H1 (cell line): ENCODE measurements around the gene CD79A. TPM values are rescaled to one million over a fixed set of nuclear protein-coding genes. Genes with fewer than 3 reads are reported as not detected.
A peak's percentile ranks its signal among the peaks of the same experiment; 100 is the strongest.

Source experiments
- CTCF ChIA-PET: fragments of 300-600 bp; sonication (Branson Sonifier 250); formaldehyde crosslinking; loops from one replicate; lab custom pipeline; 2021; ENCODE audit not compliant: partially characterized antibody; lab: Charles Lee
- POLR2A ChIA-PET: fragments of 300-600 bp; sonication (Branson Sonifier 250); formaldehyde crosslinking; loops from one replicate; lab custom pipeline; 2021; ENCODE audit warnings: inconsistent platforms; ENCODE audit not compliant: partially characterized antibody; lab: Charles Lee
- DNase-seq, 2 experiments: peaks; one replicate each; pipeline versions ENCODE4 v3.0.0 to v3.0.0-alpha.2; 2010 to 2022; ENCODE audit warnings: low spot score in 2 of 2, low read depth in 1 of 2, mixed read lengths in 1 of 2
- FAIRE-seq: peaks from 2 replicates; lab custom pipeline; 2011; peaks lifted over from hg19 to GRCh38; lab: Jason Lieb, UNC
- H2AFZ ChIP-seq: 2 replicates; pipeline ENCODE4 v1.8.1; 2012; ENCODE audit warnings: low read length, inconsistent platforms
- H2AK5ac ChIP-seq: 2 replicates; pipeline ENCODE4 v1.6.1; 2013; ENCODE audit warnings: low read depth, low read length
- H2BK120ac ChIP-seq: replicated peaks from 2 replicates; pipeline ENCODE3; 2013; ENCODE audit warnings: low read depth, low read length, inconsistent platforms
- H2BK12ac ChIP-seq: 2 replicates; pipeline ENCODE4 v1.6.1; 2013; ENCODE audit warnings: low read depth, low read length
- H2BK15ac ChIP-seq: 2 replicates; pipeline ENCODE4 v1.6.1; 2013; ENCODE audit warnings: low read length
- H2BK20ac ChIP-seq: 2 replicates; pipeline ENCODE4 v1.6.1; 2013; ENCODE audit warnings: low read length
- H2BK5ac ChIP-seq: 2 replicates; pipeline ENCODE4 v1.6.1; 2013; ENCODE audit warnings: low read depth, low read length
- H3K14ac ChIP-seq: 2 replicates; pipeline ENCODE4 v1.6.1; 2013; ENCODE audit warnings: inconsistent platforms; ENCODE audit not compliant: insufficient read length
- H3K18ac ChIP-seq: 2 replicates; pipeline ENCODE4 v1.6.1; 2013; ENCODE audit warnings: low read length; ENCODE audit errors: extremely low read depth
- H3K23ac ChIP-seq: 2 replicates; pipeline ENCODE4 v1.6.1; 2013; ENCODE audit warnings: inconsistent platforms; ENCODE audit not compliant: insufficient read length
- H3K23me2 ChIP-seq: 2 replicates; pipeline ENCODE4 v1.6.1; 2013; ENCODE audit warnings: low read depth, low read length
- H3K27ac ChIP-seq: 2 replicates; pipeline ENCODE4 v1.6.1; 2011; ENCODE audit warnings: low read depth, low read length, inconsistent platforms
- H3K27me3 ChIP-seq, 4 experiments: replicated peaks in 1 of 4; 1 replicate in 1 of 4; 2 replicates in 3 of 4; pipeline versions ENCODE4 v1.6.1 to v1.8.1; 2011 to 2013; ENCODE audit warnings: low read length in 3 of 4, mild to moderate bottlenecking in 3 of 4, inconsistent platforms in 2 of 4, mixed read lengths in 2 of 4, moderate library complexity in 1 of 4; ENCODE audit not compliant: control insufficient read depth in 3 of 4, insufficient read depth in 3 of 4; ENCODE audit errors: extremely low read depth in 1 of 4
- H3K36me3 ChIP-seq, 4 experiments: 2 replicates each; pipeline versions ENCODE4 v1.6.1 to v1.8.1; 2011 to 2013; ENCODE audit warnings: mild to moderate bottlenecking in 4 of 4, low read length in 3 of 4, moderate library complexity in 2 of 4, control low read depth in 1 of 4, inconsistent platforms in 1 of 4; ENCODE audit not compliant: insufficient read depth in 4 of 4, control insufficient read depth in 2 of 4
- H3K4ac ChIP-seq: replicated peaks from 2 replicates; pipeline ENCODE3; 2013; ENCODE audit warnings: low read length, low read depth, mixed read lengths, inconsistent platforms; ENCODE audit not compliant: insufficient read length
- H3K4me1 ChIP-seq, 4 experiments: replicated peaks in 1 of 4; 1 replicate in 1 of 4; 2 replicates in 3 of 4; pipeline versions ENCODE4 v1.6.1 to v1.8.1; 2011 to 2013; ENCODE audit warnings: low read length in 3 of 4, inconsistent platforms in 2 of 4, mixed read lengths in 1 of 4; ENCODE audit not compliant: insufficient read depth in 4 of 4, control insufficient read depth in 3 of 4
- H3K4me2 ChIP-seq, 2 experiments: 2 replicates each; pipeline versions ENCODE4 v1.6.1 to v1.8.1; 2011 to 2013; ENCODE audit warnings: low read depth in 2 of 2, low read length in 2 of 2, control low read depth in 1 of 2, inconsistent platforms in 1 of 2, mild to moderate bottlenecking in 1 of 2; ENCODE audit not compliant: insufficient read depth in 1 of 2
- H3K4me3 ChIP-seq, 4 experiments: fragments of 200-600, 300-600 bp in 1 of 4; sonication (generic), shearing (Covaris generic), sonication (Bioruptor Twin) in 1 of 4; 2 replicates each; pipeline versions ENCODE4 v1.5.1 to v1.8.1; 2011 to 2016; ENCODE audit warnings: low read length in 4 of 4, low read depth in 3 of 4, control low read depth in 2 of 4, inconsistent platforms in 2 of 4, mild to moderate bottlenecking in 2 of 4, mixed read lengths in 1 of 4, moderate library complexity in 1 of 4; ENCODE audit not compliant: insufficient read depth in 2 of 4; ENCODE audit errors: extremely low read depth in 1 of 4
- H3K56ac ChIP-seq: replicated peaks from 2 replicates; pipeline ENCODE3; 2013; ENCODE audit warnings: low read depth, mild to moderate bottlenecking, mixed read lengths, low read length, inconsistent platforms; ENCODE audit not compliant: insufficient read length
- H3K79me1 ChIP-seq: 2 replicates; pipeline ENCODE4 v1.6.1; 2013; ENCODE audit warnings: low read depth, low read length, control low read depth
- H3K79me2 ChIP-seq, 2 experiments: 2 replicates each; pipeline versions ENCODE4 v1.6.1 to v1.8.1; 2012 to 2013; ENCODE audit warnings: low read length in 2 of 2, mild to moderate bottlenecking in 2 of 2, inconsistent platforms in 1 of 2; ENCODE audit not compliant: insufficient read depth in 2 of 2, control insufficient read depth in 1 of 2
- H3K9ac ChIP-seq, 4 experiments: replicated peaks in 1 of 4; 1 replicate in 1 of 4; 2 replicates in 3 of 4; pipeline versions ENCODE4 v1.6.1 to v1.8.1; 2011 to 2013; ENCODE audit warnings: low read depth in 3 of 4, low read length in 3 of 4, control low read depth in 2 of 4, mild to moderate bottlenecking in 2 of 4, moderate library complexity in 2 of 4, inconsistent platforms in 1 of 4; ENCODE audit errors: extremely low read depth in 1 of 4
- H3K9me3 ChIP-seq, 2 experiments: 2 replicates each; pipeline versions ENCODE4 v1.6.1 to v1.8.1; 2012 to 2013; ENCODE audit warnings: mild to moderate bottlenecking in 2 of 2, moderate library complexity in 2 of 2, control low read depth in 1 of 2, inconsistent platforms in 1 of 2, low read depth in 1 of 2, low read length in 1 of 2, mixed read lengths in 1 of 2; ENCODE audit not compliant: insufficient read depth in 2 of 2
- H4K20me1 ChIP-seq, 2 experiments: replicated peaks in 1 of 2; 2 replicates each; pipeline versions ENCODE3 to v1.8.1; 2011 to 2013; ENCODE audit warnings: inconsistent platforms in 2 of 2, low read length in 2 of 2, mild to moderate bottlenecking in 1 of 2; ENCODE audit not compliant: insufficient read depth in 2 of 2, control insufficient read depth in 1 of 2
- H4K5ac ChIP-seq: 2 replicates; pipeline ENCODE4 v1.6.1; 2013; ENCODE audit warnings: low read length, low read depth, mixed read lengths, inconsistent platforms; ENCODE audit not compliant: insufficient read length
- H4K8ac ChIP-seq: 2 replicates; pipeline ENCODE4 v1.8.0; 2013; ENCODE audit warnings: mild to moderate bottlenecking, moderate library complexity, low read length, inconsistent platforms; ENCODE audit not compliant: insufficient read depth; ENCODE audit errors: extremely low read depth
- H4K91ac ChIP-seq: replicated peaks from 2 replicates; pipeline ENCODE3; 2013; ENCODE audit warnings: low read length, mixed read lengths, inconsistent platforms; ENCODE audit not compliant: insufficient read length
- CREB1 ChIP-seq: IDR thresholded peaks from 2 replicates; pipeline ENCODE4 v1.6.1; 2012; ENCODE audit warnings: inconsistent platforms
- KDM1A ChIP-seq: fragments of 200-600, 300-600 bp; sonication (generic); IDR thresholded peaks from 2 replicates; pipeline ENCODE4 v1.7.1; 2016; ENCODE audit warnings: mild to moderate bottlenecking, low read length, borderline replicate concordance
- WGBS, 2 experiments: shearing (Covaris generic) in 1 of 2; methylation state at CpG; one replicate each; pipeline versions ENCODE4 v1.1.6 to v1.1.7; 2013 to 2015; ENCODE audit warnings: low lambda C conversion rate in 2 of 2, mixed read lengths in 2 of 2, inconsistent platforms in 1 of 2, low coverage in 1 of 2, missing lambda C conversion rate in 1 of 2; ENCODE audit not compliant: insufficient replicate concordance in 2 of 2, insufficient coverage in 1 of 2, insufficient read length in 1 of 2; ENCODE audit errors: extremely low coverage in 1 of 2, missing lambda C conversion rate in 1 of 2; 5-methylcytosine and 5-hydroxymethylcytosine counted together
- polyA plus RNA-seq, 7 experiments: library from polyadenylated mRNA; depleted of rRNA in 3 of 7; stranded (reverse) in 5 of 7; unstranded in 2 of 7; fragments of >200 nt in 5 of 7; fragments of 200-250 nt in 2 of 7; gene quantifications; 1 replicate in 5 of 7; 2 replicates in 1 of 7; 4 replicates in 1 of 7; pipeline versions ENCODE4 v1.2.1 to v1.2.3, GENCODE V29; 2011 to 2013; ENCODE audit warnings: missing spikeins in 2 of 7, mixed read lengths in 2 of 7
- total RNA-seq: library from RNA; stranded (reverse); fragmentation: NEBNext Ultra II Directional; extraction: Animal tissue kit (Norgen Biotek cat#: 25700); gene quantifications from 2 replicates; pipeline ENCODE4 v1.2.1, GENCODE V29; 2021

CD79A gene
- total and polyA plus RNA-seq, 2 of the 8 experiments (the other 6 are each of a cell fraction or from before 2014, with no cell fraction given), result 0.54 to 0.77 TPM

GRCh38 chr19:41923045-41923788 lies 46.1 kb downstream of the CD79A start:
- POLR2A ChIA-PET, result interaction anchor here (1.1 to 3.8 kb wide), 2 partner anchors 12 to 53 kb away, joined by 3 to 20 read pairs; no protein-coding TSS in a partner anchor
- DNase-seq, result no peak
- H4K91ac ChIP-seq, result no peak overlapping the region
- H2BK120ac ChIP-seq, result no peak overlapping the region
- no peak for FAIRE-seq
- no peak overlapping the region for H4K5ac ChIP-seq
- H3K4ac ChIP-seq, result no peak overlapping the region
- no peaks in the 10 kb centered on the region for H3K36me3 ChIP-seq
- no peak overlapping the region for H2AFZ ChIP-seq
- H2BK15ac ChIP-seq, result no peak overlapping the region
- H3K27me3 ChIP-seq, result peaks cover 79 to 99% (median 96%) of the 10 kb centered on the region in 4 experiments
- no peak overlapping the region for H3K4me3 ChIP-seq
- peak overlapping the region in 1 of 2 experiments; percentile 23; a peak in 1 of 4 replicates for H3K4me2 ChIP-seq
- TF ChIP-seq KDM1A (peak; percentile 97), CREB1 (no peak)
- H3K79me2 ChIP-seq, result no peaks in the 10 kb centered on the region
- H3K23ac ChIP-seq, result no peak overlapping the region
- no peak overlapping the region for H2AK5ac ChIP-seq
- H3K18ac ChIP-seq, result no peak overlapping the region
- H2BK5ac ChIP-seq, result no peak overlapping the region
- 0 out of 2 replicates have a peak overlapping the region, but pooled peaks have one; percentile 50 for H2BK12ac ChIP-seq
- no peak overlapping the region for H3K14ac ChIP-seq
- peaks cover 0 to 14% (median 10%) of the 10 kb centered on the region in 4 experiments; a peak in 6 of 7 replicates for H3K4me1 ChIP-seq
- H3K9ac ChIP-seq, result no peak overlapping the region
- no peaks in the 10 kb centered on the region; the same call in 1 of the 2 replicates for H3K79me1 ChIP-seq
- no peak overlapping the region for H4K8ac ChIP-seq
- H4K20me1 ChIP-seq, result peaks cover 7 to 39% of the 10 kb centered on the region in 2 experiments
- no peak overlapping the region for H2BK20ac ChIP-seq
- CTCF ChIA-PET, result interaction anchor here (0.9 to 1.8 kb wide), 2 partner anchors 7 to 12 kb away, joined by 3 to 5 read pairs; no protein-coding TSS in a partner anchor
- no peak overlapping the region for H3K56ac ChIP-seq
- 40% methylated on average over 3 of the region's 6 CpGs; no CpG with 5 or more reads in 1 of the 2 experiments for WGBS, 2 experiments
- H3K9me3 ChIP-seq, result no peaks in the 10 kb centered on the region
- peaks cover 10% of the 10 kb centered on the region for H3K23me2 ChIP-seq
- no peak overlapping the region for H3K27ac ChIP-seq
